ENCODE results near the gene TIMP2. TPM values are rescaled to one million over a fixed set of nuclear protein-coding genes. Genes with fewer than 3 reads are reported as not detected.

Gene TIMP2
- total and polyA plus RNA-seq, 4 donors = 8.9 to 37.6 (median 10.1) TPM

DNA sequence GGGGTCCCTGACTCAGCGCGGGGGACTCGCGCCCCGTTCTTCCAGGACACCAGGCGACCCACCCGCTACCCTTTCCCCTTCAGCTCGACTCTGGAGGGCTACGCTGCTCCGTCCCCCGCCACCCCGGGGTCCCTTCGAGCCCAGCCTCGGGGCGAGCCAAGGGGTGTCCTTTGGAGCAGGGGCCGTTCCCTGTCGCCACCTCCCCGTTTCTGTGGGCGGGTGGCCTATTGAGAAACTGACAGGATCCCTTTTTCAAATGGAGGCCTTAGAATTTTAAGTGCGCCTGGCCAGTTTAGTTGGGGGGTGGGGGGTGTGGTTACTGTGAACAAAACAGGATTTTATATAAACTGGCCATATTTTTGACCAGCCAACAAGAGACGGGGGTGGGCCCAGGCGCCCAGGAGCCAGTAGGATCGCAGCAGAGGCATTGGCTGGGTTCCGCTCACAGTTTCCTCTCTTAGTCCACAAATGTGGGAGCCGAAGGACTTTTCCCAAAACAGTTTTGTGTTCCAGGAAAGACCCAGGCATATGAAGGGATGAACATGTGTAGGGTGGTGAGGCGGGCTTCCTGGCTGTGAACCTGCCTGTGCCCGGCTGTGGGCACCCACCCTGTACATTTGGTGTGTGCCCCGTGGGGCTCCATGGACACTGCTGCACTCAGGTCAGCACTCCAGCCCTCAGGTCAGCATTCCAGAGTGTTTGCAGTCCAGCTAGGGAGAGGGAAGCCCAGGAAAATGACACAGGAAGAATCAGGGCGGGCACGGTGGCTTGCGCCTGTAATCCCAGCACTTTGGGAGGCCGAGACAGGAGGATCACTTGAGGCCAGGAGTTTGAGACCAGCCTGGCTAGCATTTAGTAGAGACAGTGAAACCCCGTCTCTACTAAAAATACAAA, 722 bp upstream of the TIMP2 start:
- Histone ChIP-seq H3K4me3 (ENCODE audit: low read depth in 1 of 3, low read length in 3 of 3) (peak overlapping the region in 1 of 3 donors; percentile 67), H3K27me3 (ENCODE audit: control insufficient read depth in 4 of 4, insufficient read depth in 4 of 4, low read length in 3 of 4) (no peaks in the 10 kb centered on the region), H3K36me3 (ENCODE audit: control insufficient read depth in 4 of 4, insufficient read depth in 3 of 4, low read depth in 1 of 4, low read length in 3 of 4) (no peaks in the 10 kb centered on the region), H3K9me3 (ENCODE audit: control insufficient read depth in 4 of 4, low read length in 3 of 4) (no peaks in the 10 kb centered on the region), H3K4me1 (ENCODE audit: control insufficient read depth in 4 of 4, insufficient read depth in 4 of 4, low read length in 3 of 4) (peaks cover 3 to 9% (median 7%) of the 10 kb centered on the region in 4 donors), H3K27ac (ENCODE audit: low read depth in 1 of 2, low read length in 2 of 2) (peak overlapping the region; percentile 81 to 88), H3K9ac (ENCODE audit: low read depth in 1 of 2, low read length in 2 of 2) (no peak overlapping the region)
- no peak for DNase-seq (ENCODE audit: low spot score)
- peak; percentile 45 for TF ChIP-seq NR2F2 (IDR thresholded peaks at IDR 0.05)
- TF ChIP-seq, protein P1, sequence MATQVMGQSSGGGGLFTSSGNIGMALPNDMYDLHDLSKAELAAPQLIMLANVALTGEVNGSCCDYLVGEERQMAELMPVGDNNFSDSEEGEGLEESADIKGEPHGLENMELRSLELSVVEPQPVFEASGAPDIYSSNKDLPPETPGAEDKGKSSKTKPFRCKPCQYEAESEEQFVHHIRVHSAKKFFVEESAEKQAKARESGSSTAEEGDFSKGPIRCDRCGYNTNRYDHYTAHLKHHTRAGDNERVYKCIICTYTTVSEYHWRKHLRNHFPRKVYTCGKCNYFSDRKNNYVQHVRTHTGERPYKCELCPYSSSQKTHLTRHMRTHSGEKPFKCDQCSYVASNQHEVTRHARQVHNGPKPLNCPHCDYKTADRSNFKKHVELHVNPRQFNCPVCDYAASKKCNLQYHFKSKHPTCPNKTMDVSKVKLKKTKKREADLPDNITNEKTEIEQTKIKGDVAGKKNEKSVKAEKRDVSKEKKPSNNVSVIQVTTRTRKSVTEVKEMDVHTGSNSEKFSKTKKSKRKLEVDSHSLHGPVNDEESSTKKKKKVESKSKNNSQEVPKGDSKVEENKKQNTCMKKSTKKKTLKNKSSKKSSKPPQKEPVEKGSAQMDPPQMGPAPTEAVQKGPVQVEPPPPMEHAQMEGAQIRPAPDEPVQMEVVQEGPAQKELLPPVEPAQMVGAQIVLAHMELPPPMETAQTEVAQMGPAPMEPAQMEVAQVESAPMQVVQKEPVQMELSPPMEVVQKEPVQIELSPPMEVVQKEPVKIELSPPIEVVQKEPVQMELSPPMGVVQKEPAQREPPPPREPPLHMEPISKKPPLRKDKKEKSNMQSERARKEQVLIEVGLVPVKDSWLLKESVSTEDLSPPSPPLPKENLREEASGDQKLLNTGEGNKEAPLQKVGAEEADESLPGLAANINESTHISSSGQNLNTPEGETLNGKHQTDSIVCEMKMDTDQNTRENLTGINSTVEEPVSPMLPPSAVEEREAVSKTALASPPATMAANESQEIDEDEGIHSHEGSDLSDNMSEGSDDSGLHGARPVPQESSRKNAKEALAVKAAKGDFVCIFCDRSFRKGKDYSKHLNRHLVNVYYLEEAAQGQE (IDR thresholded peaks at IDR 0.05) = peak; percentile 48
- TF ChIP-seq RAD21 (IDR thresholded peaks at IDR 0.05) = peak in 1 of 2 donors; percentile 11
- no peak for TF ChIP-seq FOXA2 (IDR thresholded peaks at IDR 0.05)
- peak; percentile 18 for TF ChIP-seq SP1 (IDR thresholded peaks at IDR 0.05)
- WGBS = 31% methylated on average over 33 of the region's 33 CpGs

DNA sequence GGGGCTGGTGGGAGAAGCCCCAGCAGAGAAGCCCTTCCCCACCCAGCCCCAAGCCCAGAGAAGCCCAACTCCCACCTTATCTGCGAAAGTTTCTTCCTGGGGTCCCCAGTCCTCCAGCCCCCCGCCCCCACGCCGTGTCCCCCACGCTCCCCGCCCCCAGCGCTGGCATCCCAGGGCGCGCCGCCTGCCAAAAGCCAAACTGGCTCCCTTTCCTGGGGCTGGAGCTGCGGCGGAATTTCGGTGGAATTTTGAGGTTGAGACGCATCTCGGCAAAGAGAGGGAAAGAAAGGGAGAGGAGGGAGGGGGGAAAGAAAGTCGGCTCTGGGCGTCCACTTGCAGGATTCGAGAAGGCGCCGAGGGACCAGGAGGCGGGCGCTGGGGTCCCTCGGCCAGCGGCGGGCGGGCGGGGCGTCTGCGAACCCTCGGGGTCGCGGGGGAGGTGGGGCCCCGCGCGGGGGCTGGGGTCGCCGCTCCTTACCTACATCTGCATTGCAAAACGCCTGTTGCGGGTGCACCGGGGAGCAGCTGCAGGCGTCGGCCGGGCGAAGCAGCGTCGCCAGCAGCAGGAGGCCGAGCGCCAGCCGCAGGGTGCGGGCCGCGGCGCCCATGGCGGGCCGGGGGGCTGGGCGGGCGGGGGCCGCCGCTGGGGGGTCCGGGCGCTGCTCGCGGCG, 571 bp downstream of the TIMP2 start:
- no peak for DNase-seq (ENCODE audit: low spot score)
- peaks cover 11 to 21% (median 15%) of the 10 kb centered on the region in 4 donors for H3K4me1 ChIP-seq (ENCODE audit: control insufficient read depth in 4 of 4, insufficient read depth in 4 of 4, low read length in 3 of 4)
- TF ChIP-seq HNF4G (IDR thresholded peaks at IDR 0.05) = no peak
- no peak for TF ChIP-seq YY1 (IDR thresholded peaks at IDR 0.05)
- TF ChIP-seq, protein P2, sequence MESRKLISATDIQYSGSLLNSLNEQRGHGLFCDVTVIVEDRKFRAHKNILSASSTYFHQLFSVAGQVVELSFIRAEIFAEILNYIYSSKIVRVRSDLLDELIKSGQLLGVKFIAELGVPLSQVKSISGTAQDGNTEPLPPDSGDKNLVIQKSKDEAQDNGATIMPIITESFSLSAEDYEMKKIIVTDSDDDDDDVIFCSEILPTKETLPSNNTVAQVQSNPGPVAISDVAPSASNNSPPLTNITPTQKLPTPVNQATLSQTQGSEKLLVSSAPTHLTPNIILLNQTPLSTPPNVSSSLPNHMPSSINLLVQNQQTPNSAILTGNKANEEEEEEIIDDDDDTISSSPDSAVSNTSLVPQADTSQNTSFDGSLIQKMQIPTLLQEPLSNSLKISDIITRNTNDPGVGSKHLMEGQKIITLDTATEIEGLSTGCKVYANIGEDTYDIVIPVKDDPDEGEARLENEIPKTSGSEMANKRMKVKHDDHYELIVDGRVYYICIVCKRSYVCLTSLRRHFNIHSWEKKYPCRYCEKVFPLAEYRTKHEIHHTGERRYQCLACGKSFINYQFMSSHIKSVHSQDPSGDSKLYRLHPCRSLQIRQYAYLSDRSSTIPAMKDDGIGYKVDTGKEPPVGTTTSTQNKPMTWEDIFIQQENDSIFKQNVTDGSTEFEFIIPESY (IDR thresholded peaks at IDR 0.05) = no peak
- no peak for TF ChIP-seq NR2F2 (IDR thresholded peaks at IDR 0.05)
- no peak for TF ChIP-seq HNF4A (conservative IDR thresholded peaks at IDR 0.05)
- H3K9me3 ChIP-seq (ENCODE audit: control insufficient read depth in 4 of 4, low read length in 3 of 4) = no peaks in the 10 kb centered on the region
- no peaks in the 10 kb centered on the region for H3K27me3 ChIP-seq (ENCODE audit: control insufficient read depth in 4 of 4, insufficient read depth in 4 of 4, low read length in 3 of 4)
- peak overlapping the region; percentile 0 to 32 for H3K27ac ChIP-seq (ENCODE audit: low read depth in 1 of 2, low read length in 2 of 2)
- 7% methylated on average over 64 of the region's 64 CpGs for WGBS
- H3K36me3 ChIP-seq (ENCODE audit: control insufficient read depth in 4 of 4, insufficient read depth in 3 of 4, low read depth in 1 of 4, low read length in 3 of 4) = peaks cover 0 to 2% (median 0%) of the 10 kb centered on the region in 4 donors
- H3K4me3 ChIP-seq (ENCODE audit: low read depth in 1 of 3, low read length in 3 of 3) = peak overlapping the region; percentile 37 to 67 (median 64)
- no peak overlapping the region for H3K9ac ChIP-seq (ENCODE audit: low read depth in 1 of 2, low read length in 2 of 2)
